Stomach smooth muscle (tissue), 2 donors: Measurements from ENCODE around the gene AP3B1.
"Not testable (repeated sequence)": the region's sequence is repeated elsewhere in the genome, so short reads cannot be mapped to it uniquely, and the experiment has no call there.

Experiments used
- H3K27ac ChIP-seq: one replicate; pipeline ENCODE4 v1.7.0; 2013; ENCODE audit warnings: mild to moderate bottlenecking, low read length, inconsistent platforms
- H3K27me3 ChIP-seq, 2 donors: one replicate each; pipeline ENCODE4 v1.7.0; 2013; ENCODE audit warnings: low read length in 2 of 2; ENCODE audit not compliant: insufficient read depth in 2 of 2, control insufficient read depth in 1 of 2
- H3K36me3 ChIP-seq, 2 donors: one replicate each; pipeline ENCODE4 v1.7.0; 2013; ENCODE audit warnings: low read length in 2 of 2; ENCODE audit not compliant: control insufficient read depth in 2 of 2, insufficient read depth in 2 of 2
- H3K4me1 ChIP-seq: one replicate; pipeline ENCODE4 v1.7.0; 2013; ENCODE audit warnings: low read length; ENCODE audit not compliant: control insufficient read depth, insufficient read depth
- H3K4me3 ChIP-seq, 2 donors: one replicate each; pipeline ENCODE4 v1.7.0; 2013; ENCODE audit warnings: low read length in 2 of 2
- H3K9ac ChIP-seq, 2 donors: one replicate each; pipeline ENCODE4 v1.7.0; 2013; ENCODE audit warnings: low read length in 2 of 2, mild to moderate bottlenecking in 1 of 2
- H3K9me3 ChIP-seq, 2 donors: one replicate each; pipeline ENCODE4 v1.7.0; 2013; ENCODE audit warnings: low read length in 2 of 2; ENCODE audit not compliant: control insufficient read depth in 2 of 2
- donor health status: healthy.
- donor health status: Pancreatic carcinoma.

Gene AP3B1

GRCh38 chr5:78050888-78051287, 243.6 kb downstream of the AP3B1 start:
- no peaks in the 10 kb centered on the region for H3K36me3 ChIP-seq
- no peak overlapping the region for H3K27ac ChIP-seq
- no peak overlapping the region for H3K9ac ChIP-seq
- H3K9me3 ChIP-seq = no peaks in the 10 kb centered on the region
- no peaks in the 10 kb centered on the region for H3K27me3 ChIP-seq
- no peaks in the 10 kb centered on the region for H3K4me1 ChIP-seq
- H3K4me3 ChIP-seq = no peak overlapping the region

GRCh38 chr5:78046823-78047222, 247.7 kb downstream of the AP3B1 start:
- H3K27ac ChIP-seq, H3K36me3 ChIP-seq, H3K4me3 ChIP-seq, H3K4me1 ChIP-seq, H3K27me3 ChIP-seq, H3K9ac ChIP-seq, H3K9me3 ChIP-seq: not testable (repeated sequence)

- Histone ChIP-seq H3K36me3 (peaks cover 0 to 2% of the 10 kb centered on the region in 2 donors), H3K27me3 (no peaks in the 10 kb centered on the region)
These were observed 248.5 kb downstream of the AP3B1 start for GRCh38 chr5:78046006-78046405.

GRCh38 chr5:78041805-78042204, 252.7 kb downstream of the AP3B1 start:
- Histone ChIP-seq H3K4me1 (no peaks in the 10 kb centered on the region), H3K9me3 (no peaks in the 10 kb centered on the region), H3K9ac (no peak overlapping the region), H3K36me3 (peaks cover 0 to 2% of the 10 kb centered on the region in 2 donors), H3K27me3 (no peaks in the 10 kb centered on the region), H3K27ac (no peak overlapping the region), H3K4me3 (no peak overlapping the region)

More at GRCh38 chr5:78046006-78046405, 248.5 kb downstream of the AP3B1 start:
- no peaks in the 10 kb centered on the region for H3K4me1 ChIP-seq
- H3K4me3 ChIP-seq = no peak overlapping the region
- H3K9ac ChIP-seq = no peak overlapping the region
- H3K9me3 ChIP-seq = no peaks in the 10 kb centered on the region
- no peak overlapping the region for H3K27ac ChIP-seq

GRCh38 chr5:78025540-78025939, 269.0 kb downstream of the AP3B1 start:
- Histone ChIP-seq H3K9ac (no peak overlapping the region), H3K4me1 (no peaks in the 10 kb centered on the region), H3K4me3 (no peak overlapping the region), H3K27ac (no peak overlapping the region), H3K36me3 (no peaks in the 10 kb centered on the region), H3K27me3 (no peaks in the 10 kb centered on the region), H3K9me3 (no peaks in the 10 kb centered on the region)

- no peaks in the 10 kb centered on the region for H3K36me3 ChIP-seq
These were observed 274.8 kb downstream of the AP3B1 start for GRCh38 chr5:78019744-78020143.

GRCh38 chr5:78016863-78017529, 277.5 kb downstream of the AP3B1 start:
- H3K27ac ChIP-seq = no peak overlapping the region
- H3K4me3 ChIP-seq = no peak overlapping the region
- H3K27me3 ChIP-seq = no peaks in the 10 kb centered on the region
- H3K9ac ChIP-seq = no peak overlapping the region
- no peaks in the 10 kb centered on the region for H3K36me3 ChIP-seq
- H3K4me1 ChIP-seq = no peaks in the 10 kb centered on the region
- H3K9me3 ChIP-seq = no peaks in the 10 kb centered on the region

More at GRCh38 chr5:78019744-78020143, 274.8 kb downstream of the AP3B1 start:
- no peaks in the 10 kb centered on the region for H3K9me3 ChIP-seq
- H3K4me3 ChIP-seq = no peak overlapping the region
- H3K27ac ChIP-seq = no peak overlapping the region
- no peaks in the 10 kb centered on the region for H3K4me1 ChIP-seq
- no peak overlapping the region for H3K9ac ChIP-seq
- no peaks in the 10 kb centered on the region for H3K27me3 ChIP-seq

GRCh38 chr5:78009937-78010527, 284.5 kb downstream of the AP3B1 start:
- no peaks in the 10 kb centered on the region for H3K4me1 ChIP-seq
- H3K36me3 ChIP-seq = no peaks in the 10 kb centered on the region
- H3K27ac ChIP-seq = no peak overlapping the region
- no peak overlapping the region for H3K9ac ChIP-seq
- H3K4me3 ChIP-seq = peak overlapping the region in 1 of 2 donors; percentile 35
- no peaks in the 10 kb centered on the region for H3K9me3 ChIP-seq
- H3K27me3 ChIP-seq = no peaks in the 10 kb centered on the region

GRCh38 chr5:78008356-78008967, 286.0 kb downstream of the AP3B1 start:
- no peak overlapping the region for H3K9ac ChIP-seq
- H3K27ac ChIP-seq = no peak overlapping the region
- no peaks in the 10 kb centered on the region for H3K4me1 ChIP-seq
- H3K27me3 ChIP-seq = no peaks in the 10 kb centered on the region
- no peaks in the 10 kb centered on the region for H3K9me3 ChIP-seq
- no peaks in the 10 kb centered on the region for H3K36me3 ChIP-seq
- no peak overlapping the region for H3K4me3 ChIP-seq

- Histone ChIP-seq H3K27me3 (no peaks in the 10 kb centered on the region), H3K36me3 (peaks cover 0 to 3% of the 10 kb centered on the region in 2 donors), H3K4me3 (no peak overlapping the region), H3K9ac (no peak overlapping the region), H3K9me3 (no peaks in the 10 kb centered on the region), H3K27ac (no peak overlapping the region), H3K4me1 (no peaks in the 10 kb centered on the region)
These were observed 287.3 kb downstream of the AP3B1 start for GRCh38 chr5:78007233-78007632.

- H3K27me3 ChIP-seq = no peaks in the 10 kb centered on the region
- no peak overlapping the region for H3K27ac ChIP-seq
- H3K9ac ChIP-seq = no peak overlapping the region
- H3K9me3 ChIP-seq = no peaks in the 10 kb centered on the region
- H3K4me3 ChIP-seq = no peak overlapping the region
- peaks cover 0 to 3% of the 10 kb centered on the region in 2 donors for H3K36me3 ChIP-seq
- no peaks in the 10 kb centered on the region for H3K4me1 ChIP-seq
These were observed 288.0 kb downstream of the AP3B1 start for GRCh38 chr5:78006449-78006848.
